AG10803 (cell line): ENCODE results near the gene APBB2.
A peak's percentile ranks its signal among the peaks of the same experiment; 100 is the strongest.

Experiments used
- DNase-seq: peaks from one replicate; pipeline ENCODE4 v3.0.0; 2010; ENCODE audit warnings: low read depth
- H3K4me3 ChIP-seq: 2 replicates; pipeline ENCODE4 v1.5.1; 2011; ENCODE audit warnings: mild to moderate bottlenecking, low read length, control low read depth
- TF ChIP-seq, protein P1 (sequence below): conservative IDR thresholded peaks from 2 replicates; pipeline ENCODE4 v1.5.1; 2011; ENCODE audit warnings: mild to moderate bottlenecking, low read length, control low read depth, inconsistent platforms

Gene APBB2

DNA sequence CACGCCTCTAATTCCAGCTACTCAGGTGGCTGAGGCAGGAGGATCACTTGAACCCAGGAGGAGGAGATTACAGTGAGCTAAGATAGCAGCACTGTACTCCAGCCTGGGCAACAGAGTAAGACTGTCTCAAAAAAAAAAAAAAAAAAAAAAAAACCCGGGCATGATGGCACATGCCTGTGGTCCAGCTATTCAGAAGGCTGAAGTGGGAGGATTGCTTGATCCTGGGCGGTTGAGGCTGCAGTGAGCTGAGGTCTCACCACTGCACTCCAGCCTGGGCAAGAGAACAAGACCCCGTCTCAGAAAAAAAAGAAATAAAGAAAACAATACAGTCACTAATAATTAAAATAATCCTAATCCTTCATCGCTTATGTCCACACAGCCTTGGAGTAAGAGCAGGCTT lies 68.1 kb downstream of the APBB2 start:
- TF ChIP-seq, protein P1, sequence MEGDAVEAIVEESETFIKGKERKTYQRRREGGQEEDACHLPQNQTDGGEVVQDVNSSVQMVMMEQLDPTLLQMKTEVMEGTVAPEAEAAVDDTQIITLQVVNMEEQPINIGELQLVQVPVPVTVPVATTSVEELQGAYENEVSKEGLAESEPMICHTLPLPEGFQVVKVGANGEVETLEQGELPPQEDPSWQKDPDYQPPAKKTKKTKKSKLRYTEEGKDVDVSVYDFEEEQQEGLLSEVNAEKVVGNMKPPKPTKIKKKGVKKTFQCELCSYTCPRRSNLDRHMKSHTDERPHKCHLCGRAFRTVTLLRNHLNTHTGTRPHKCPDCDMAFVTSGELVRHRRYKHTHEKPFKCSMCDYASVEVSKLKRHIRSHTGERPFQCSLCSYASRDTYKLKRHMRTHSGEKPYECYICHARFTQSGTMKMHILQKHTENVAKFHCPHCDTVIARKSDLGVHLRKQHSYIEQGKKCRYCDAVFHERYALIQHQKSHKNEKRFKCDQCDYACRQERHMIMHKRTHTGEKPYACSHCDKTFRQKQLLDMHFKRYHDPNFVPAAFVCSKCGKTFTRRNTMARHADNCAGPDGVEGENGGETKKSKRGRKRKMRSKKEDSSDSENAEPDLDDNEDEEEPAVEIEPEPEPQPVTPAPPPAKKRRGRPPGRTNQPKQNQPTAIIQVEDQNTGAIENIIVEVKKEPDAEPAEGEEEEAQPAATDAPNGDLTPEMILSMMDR: no peak
- DNase-seq: peak; percentile 46
- no peak overlapping the region for H3K4me3 ChIP-seq

DNA sequence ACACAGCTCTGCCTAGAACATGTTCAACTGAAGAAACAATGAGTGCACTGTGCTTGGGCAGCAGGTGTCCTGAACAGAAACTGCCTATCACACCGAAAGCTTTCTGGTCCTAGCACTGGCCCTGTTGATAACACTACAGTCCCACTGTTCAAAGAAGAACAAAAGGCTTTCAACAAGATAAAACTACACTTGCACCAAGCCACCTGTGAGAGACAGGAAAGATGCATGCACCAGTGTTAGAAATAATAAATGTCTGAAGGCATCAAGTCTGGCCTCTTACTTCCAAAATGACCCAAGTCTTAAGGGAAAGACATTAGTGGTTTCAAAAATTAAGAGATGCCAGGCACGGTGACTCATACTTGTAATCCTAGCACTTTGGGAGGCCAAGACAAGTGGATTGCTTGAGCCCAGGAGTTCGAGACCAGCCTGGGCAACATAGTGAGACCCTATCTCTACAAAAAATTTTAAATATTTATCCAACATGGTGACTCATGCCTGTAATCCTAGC lies 68.7 kb downstream of the APBB2 start:
- TF ChIP-seq, protein P1: no peak
- peak; percentile 66 for DNase-seq

DNA sequence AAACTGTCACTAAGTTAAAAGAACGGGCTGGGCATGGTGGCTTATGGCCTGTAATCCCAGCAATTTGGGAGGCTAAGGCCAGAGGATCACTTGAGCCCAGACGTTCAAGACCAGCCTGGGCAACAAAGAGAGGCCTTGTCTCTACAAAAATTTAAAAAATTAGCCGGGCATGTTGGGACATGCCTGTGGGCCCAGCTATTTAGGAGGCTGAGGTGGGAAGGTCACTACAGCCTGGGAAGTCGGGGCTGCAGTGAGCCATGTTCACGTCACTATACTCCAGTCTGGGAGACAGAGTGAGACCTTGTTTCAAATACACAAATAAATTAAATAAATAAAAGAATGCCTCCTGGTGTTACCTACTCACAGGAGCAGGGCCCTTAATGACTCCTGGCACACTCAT lies 69.5 kb downstream of the APBB2 start:
- no peak overlapping the region for H3K4me3 ChIP-seq
- TF ChIP-seq, protein P1: no peak
- peak; percentile 54 for DNase-seq

More for the DNA sequence above, 68.7 kb downstream of the APBB2 start:
- H3K4me3 ChIP-seq: no peak overlapping the region

DNA sequence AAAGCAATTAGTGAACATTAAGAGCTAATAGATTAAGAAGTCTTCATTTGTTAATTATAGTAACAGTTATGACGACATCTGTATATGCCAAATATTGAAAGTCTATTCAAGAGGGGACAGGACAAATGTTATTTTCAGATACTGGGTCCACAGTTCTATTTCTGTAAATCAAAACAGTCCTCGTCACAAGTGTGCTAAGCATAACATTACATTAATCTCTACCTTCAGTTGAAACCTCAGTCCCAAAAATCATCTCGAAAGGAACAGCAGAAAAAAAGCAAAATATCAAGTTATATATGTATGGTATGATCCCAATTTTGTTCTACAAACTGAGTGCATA lies 70.3 kb downstream of the APBB2 start:
- TF ChIP-seq, protein P1: no peak
- no peak for DNase-seq
- H3K4me3 ChIP-seq: peak overlapping the region; percentile 35

DNA sequence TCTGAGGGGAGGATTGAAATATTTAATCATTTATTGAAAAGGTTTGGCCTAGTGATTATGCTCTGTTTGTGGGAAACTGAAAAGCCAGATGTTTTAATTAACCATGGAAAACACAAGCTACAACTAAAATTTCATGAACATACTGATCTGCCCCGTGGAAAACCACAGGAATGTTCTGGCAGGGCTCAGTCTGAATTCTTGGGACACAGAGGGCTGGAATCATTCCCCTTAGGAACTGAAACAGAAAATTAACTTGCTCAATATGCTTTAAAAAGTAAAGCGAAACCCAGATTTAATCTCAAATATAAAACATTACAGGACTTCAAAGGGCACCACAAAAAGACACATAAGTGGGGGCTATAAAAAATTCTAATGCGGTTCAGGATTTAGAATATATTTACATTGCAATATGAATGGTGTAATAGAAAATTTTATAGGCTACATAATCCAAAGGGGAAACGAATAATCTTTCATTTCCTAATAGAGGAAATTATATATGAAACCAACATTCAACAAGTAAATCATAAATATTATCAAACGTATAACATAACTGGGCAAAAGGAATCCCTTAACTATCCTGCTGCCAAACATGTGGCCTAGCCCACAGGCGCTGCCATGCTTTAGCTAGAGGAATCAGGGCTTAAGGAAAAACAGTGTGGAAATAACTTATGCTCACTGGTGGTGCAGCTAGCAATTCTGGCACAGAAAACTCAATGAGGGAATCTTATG lies 70.9 kb downstream of the APBB2 start:
- peak; percentile 99 for DNase-seq
- TF ChIP-seq, protein P1: no peak
- H3K4me3 ChIP-seq: peak overlapping the region; percentile 35

DNA sequence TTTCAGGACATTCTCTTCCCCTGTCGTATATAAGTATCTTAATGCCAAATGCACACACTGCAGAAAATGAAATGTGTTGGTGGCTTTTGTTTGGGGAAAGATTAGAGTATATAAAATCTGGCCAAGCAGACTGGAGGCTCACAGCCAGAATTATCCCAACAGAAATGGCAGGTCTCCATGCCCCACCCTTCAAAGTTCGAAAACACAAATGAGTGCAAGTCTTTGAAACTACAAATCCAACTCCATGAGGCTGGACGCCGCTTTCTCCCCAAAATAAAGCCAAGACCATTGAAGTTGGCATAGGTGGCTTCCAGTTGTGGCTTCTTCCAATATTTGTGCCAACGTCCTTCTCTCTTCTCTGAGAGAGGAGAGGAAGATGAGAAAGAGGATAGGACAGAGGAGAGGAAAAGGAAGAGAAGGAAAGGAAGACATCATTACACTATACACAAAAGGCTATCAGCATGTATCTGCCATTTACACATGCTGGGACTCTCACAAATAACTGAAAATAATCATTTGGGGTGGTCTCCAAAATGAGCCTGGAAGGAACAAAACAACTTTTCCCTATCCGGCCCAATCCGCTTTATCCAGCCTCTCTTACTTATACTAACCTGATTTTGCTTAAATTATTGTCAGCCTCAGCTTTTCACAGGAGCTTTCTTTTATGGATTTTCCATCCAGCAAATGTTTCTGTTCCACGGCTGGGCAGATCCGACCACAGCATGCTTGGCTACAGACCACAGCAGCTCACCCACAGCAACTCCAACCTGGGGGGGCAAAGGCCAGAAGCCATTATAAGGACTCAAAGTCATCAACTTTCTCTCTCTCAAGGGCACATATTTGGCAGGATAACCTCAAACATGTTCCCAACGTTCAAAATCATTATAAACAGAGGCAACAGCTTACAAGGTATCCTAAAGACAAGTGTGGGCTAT lies 71.7 kb downstream of the APBB2 start:
- TF ChIP-seq, protein P1: no peak
- peak; percentile 92 for DNase-seq
- peak overlapping the region; percentile 26 for H3K4me3 ChIP-seq

DNA sequence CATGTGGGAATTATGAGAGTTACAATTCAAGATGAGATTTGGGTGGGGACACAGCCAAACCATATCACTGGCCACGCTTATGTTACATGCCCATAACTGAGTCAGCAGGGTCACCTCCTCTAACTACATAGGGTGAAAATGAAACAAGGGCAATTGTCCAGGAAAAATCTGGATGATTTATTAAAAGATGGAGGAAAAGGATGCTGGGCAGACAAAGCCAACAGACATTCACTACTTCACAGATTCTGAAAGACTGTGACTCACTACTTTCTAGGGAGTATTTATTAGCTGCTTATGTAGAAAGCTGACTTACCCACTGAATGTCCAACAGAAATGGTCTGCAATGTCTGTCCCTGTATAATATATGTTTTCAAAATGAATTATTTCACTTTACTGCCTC lies 72.4 kb downstream of the APBB2 start:
- TF ChIP-seq, protein P1: no peak
- DNase-seq: peak; percentile 86
- no peak overlapping the region for H3K4me3 ChIP-seq
